Measurements from ENCODE around the gene CCDC196.
"Not testable (repeated sequence)": the region's sequence is repeated elsewhere in the genome, so short reads cannot be mapped to it uniquely, and the experiment has no call there.

CCDC196 gene

DNA sequence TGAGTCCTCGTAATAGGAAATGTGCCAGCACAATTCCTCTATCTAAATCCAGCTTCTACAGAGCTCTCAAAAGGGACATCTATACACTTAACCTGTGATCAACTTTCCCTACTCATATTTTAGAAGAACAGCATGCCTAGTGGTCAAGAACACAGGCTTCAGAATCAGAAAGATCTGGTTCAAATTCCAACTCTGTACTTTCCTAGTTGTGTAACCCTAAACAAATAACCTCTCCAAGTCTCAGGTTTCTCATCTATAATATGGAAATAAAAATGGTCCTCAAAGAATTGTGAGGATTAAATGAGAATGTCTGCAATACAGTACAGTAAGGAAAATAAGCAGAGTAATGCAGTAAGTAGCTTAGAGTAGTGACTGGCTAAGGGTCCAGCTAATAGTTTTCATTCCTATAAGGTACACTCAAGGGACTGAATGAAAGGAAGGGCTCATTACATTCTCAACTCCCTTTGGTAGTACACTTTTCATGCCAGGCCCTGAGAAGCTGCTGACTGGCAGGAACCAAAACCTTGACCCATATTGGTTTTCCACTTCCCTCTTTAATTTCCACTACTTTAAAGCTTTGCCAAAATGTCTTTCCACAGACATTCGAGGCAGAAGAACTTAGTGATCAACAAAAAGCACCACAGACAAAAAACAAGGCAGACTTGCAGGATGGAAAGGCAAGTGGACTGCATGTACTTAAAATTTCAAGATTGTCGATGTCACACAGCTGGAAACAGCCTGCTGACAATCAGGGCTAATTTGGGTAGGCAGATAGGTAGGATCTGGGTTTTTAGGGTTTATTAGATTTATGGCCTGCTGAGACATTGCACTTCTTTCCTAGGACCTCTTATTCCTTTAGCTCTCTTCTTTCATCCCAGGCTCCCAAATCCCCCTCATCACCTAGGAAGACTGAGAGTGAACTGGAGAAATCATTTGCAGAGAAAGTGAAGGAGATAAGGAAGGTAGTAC is 4.3 kb downstream of the CCDC196 start:
- no peak for DNase-seq
- in situ Hi-C loops (cut with HindIII; ENCODE audit: low pct_ligation_motif_present, low pct_unique_long_range_greater_than_20kb, low sequenced_read_pairs) = no loop called here

DNA sequence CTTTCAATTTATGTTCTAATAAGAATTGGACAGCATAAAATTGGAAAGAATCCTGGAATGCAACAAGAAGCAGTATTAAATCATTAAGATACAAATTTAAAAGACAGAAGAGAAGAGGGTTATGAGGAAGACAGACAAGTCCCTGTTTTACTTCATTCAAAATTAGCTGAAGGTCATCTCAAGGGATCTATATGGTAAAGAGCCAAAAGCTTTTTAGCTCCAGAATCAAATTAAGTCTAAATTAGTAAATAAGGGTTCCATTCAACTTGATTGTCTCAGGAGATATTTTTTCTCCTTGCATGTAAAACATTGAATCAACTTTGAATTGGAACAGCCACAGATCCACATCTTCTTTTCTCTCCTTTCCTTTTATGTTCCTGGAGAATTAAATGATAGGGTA is 7.6 kb downstream of the CCDC196 start:
- in situ Hi-C loops (cut with HindIII; ENCODE audit: low pct_ligation_motif_present, low pct_unique_long_range_greater_than_20kb, low sequenced_read_pairs) = no loop called here

GRCh38 chr14:66495218-66496098 is 9.3 kb downstream of the CCDC196 start:
- in situ Hi-C loops (cut with HindIII; ENCODE audit: low pct_ligation_motif_present, low pct_unique_long_range_greater_than_20kb, low sequenced_read_pairs) = no loop called here
- DNase-seq = peak; percentile 80

More for the DNA sequence above, 7.6 kb downstream of the CCDC196 start:
- no peak for DNase-seq

DNA sequence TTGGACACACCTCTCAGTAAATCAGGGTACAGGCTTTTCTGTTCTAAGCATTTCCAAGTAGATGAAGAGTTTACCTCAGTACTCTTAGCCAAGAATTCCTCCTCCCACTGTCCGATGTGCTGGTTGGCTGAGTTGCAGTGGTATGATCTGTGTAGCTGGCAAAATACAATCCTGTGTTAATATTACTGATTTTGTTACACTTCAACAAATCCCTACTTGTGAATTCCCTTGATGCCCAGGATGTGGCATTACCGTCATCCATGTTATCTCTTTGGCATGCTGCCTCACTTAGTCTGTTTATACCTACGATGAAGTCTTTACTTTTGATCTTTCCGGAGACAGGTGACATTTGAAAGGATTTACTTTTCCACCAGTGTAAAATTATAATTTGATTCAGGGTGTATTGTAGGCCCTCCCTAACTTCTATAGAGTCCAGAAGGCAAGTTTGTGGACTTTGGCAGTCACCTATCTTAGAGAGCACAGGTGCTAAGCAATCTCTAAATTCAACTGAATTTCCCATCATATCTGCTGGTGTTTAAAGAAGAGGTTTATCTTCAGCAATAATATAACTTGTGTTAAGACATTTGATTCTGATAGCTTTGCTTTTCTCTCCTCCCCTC is 10.1 kb downstream of the CCDC196 start:
- in situ Hi-C loops (cut with HindIII; ENCODE audit: low pct_ligation_motif_present, low pct_unique_long_range_greater_than_20kb, low sequenced_read_pairs) = no loop called here
- DNase-seq = peak; percentile 70

DNA sequence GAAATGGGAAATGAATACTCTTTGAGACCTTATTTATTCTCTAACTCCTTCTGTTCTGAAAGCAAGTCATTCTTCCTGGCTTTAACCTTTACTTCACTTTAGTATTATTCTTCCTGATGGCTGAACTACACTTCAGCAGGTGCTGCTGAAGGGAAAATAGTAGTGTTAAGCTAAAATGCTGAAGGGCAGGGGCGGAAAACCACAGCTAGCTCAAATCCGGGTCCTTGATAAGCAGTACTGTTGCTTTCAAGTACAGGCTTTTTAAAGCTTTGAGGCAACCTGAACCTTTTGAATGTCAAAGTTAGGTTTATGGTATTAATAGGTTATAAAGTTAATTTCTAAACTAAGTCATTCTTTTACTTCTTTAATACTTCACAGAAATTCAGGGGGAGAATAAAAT is 10.7 kb downstream of the CCDC196 start:
- peak; percentile 13 for DNase-seq
- in situ Hi-C loops (cut with HindIII; ENCODE audit: low pct_ligation_motif_present, low pct_unique_long_range_greater_than_20kb, low sequenced_read_pairs) = no loop called here

DNA sequence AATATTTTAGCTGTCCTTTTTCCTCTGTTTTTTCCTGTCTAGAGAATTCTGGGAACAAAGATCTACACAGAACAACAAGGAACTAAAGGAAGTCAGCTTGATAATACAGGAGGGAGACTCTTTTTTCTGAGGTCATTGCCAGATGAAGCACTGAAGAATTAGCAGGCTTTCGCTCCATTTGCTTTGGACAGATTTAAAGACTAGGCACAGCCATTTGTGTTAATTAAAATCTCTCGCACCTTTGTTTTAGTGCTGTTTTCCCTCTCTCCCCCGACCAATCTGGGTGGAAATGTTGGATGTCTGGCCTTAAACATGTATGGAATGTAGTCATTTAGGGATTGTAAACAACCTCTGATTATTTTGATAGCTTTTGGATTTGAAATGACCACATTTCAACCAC is 12.1 kb downstream of the CCDC196 start:
- in situ Hi-C loops (cut with HindIII; ENCODE audit: low pct_ligation_motif_present, low pct_unique_long_range_greater_than_20kb, low sequenced_read_pairs) = no loop called here
- no peak for DNase-seq

DNA sequence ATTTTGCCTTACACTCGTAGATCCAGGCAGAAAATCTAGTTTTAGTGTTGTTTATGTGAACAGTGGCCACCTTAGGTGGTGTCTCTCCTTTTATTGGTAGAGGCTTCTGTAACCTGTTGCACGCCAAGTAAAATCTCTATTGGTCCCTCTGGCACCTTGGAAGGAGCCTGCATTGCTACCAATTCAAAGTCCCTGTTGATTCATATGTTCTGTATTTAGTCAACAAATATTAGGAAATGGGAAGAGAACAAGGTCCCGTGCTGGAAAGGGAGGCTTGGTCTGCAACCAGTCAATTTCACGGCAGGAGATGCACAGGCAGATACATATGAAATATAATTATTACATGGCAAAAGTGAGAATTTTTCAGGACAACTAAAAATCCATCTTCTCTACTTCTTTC is 15.4 kb downstream of the CCDC196 start:
- in situ Hi-C loops (cut with HindIII; ENCODE audit: low pct_ligation_motif_present, low pct_unique_long_range_greater_than_20kb, low sequenced_read_pairs) = no loop called here
- no peak for DNase-seq

DNA sequence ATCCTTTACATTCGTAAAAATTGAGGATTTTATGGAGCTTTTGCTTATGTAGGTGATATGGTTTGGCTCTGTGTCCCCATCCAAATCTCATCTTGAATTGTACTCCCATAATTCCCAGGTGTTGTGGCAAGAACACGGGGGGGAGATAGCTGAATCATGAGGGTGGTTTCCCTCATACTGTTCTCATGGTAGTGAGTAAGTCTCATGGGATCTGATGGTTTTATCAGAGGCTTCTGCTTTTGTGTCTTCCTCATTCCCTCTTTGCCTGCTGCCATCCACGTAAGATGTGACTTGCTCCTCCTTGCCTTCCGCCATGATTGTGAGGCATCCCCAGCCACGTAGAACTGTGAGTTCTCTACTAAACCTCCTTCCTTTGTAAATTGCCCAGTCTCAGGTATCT is 16.7 kb downstream of the CCDC196 start:
- DNase-seq; in situ Hi-C loops (cut with HindIII; ENCODE audit: low pct_ligation_motif_present, low pct_unique_long_range_greater_than_20kb, low sequenced_read_pairs): not testable (repeated sequence)

DNA sequence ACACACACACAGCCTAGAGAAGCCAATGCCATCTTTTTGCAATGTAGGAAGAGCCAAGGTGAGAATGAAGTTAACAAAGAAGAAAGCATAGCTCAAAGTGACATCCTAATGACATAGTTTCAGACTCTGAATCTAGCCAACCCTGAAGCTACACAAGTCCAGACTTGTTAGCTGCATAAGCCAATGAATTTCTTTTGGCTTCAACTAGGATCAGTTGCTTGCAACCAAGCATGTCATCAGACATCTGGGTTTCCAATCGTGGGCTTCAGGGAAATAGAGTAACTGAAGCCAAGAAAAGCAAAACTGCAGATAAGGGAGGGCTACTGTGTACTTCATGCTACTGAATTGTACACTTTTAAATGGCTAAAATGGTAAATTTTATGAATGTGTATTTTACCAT is 17.4 kb downstream of the CCDC196 start:
- peak; percentile 16 for DNase-seq

GRCh38 chr14:66507181-66507721 is 21.1 kb downstream of the CCDC196 start:
- DNase-seq = no peak

More for the DNA sequence above, 17.4 kb downstream of the CCDC196 start:
- in situ Hi-C loops (cut with HindIII; ENCODE audit: low pct_ligation_motif_present, low pct_unique_long_range_greater_than_20kb, low sequenced_read_pairs) = no loop called here

GRCh38 chr14:66507722-66508546 is 21.8 kb downstream of the CCDC196 start, which contains the start of gene GPHN:
GPHN (plus strand) TSS chr14:66508147.
- DNase-seq = peak; percentile 97
- in situ Hi-C loops (cut with HindIII; ENCODE audit: low pct_ligation_motif_present, low pct_unique_long_range_greater_than_20kb, low sequenced_read_pairs) = no loop called here

More at GRCh38 chr14:66507181-66507721, 21.1 kb downstream of the CCDC196 start:
- in situ Hi-C loops (cut with HindIII; ENCODE audit: low pct_ligation_motif_present, low pct_unique_long_range_greater_than_20kb, low sequenced_read_pairs) = no loop called here

GRCh38 chr14:66508547-66508845 is 22.3 kb downstream of the CCDC196 start:
- in situ Hi-C loops (cut with HindIII; ENCODE audit: low pct_ligation_motif_present, low pct_unique_long_range_greater_than_20kb, low sequenced_read_pairs) = no loop called here

DNA sequence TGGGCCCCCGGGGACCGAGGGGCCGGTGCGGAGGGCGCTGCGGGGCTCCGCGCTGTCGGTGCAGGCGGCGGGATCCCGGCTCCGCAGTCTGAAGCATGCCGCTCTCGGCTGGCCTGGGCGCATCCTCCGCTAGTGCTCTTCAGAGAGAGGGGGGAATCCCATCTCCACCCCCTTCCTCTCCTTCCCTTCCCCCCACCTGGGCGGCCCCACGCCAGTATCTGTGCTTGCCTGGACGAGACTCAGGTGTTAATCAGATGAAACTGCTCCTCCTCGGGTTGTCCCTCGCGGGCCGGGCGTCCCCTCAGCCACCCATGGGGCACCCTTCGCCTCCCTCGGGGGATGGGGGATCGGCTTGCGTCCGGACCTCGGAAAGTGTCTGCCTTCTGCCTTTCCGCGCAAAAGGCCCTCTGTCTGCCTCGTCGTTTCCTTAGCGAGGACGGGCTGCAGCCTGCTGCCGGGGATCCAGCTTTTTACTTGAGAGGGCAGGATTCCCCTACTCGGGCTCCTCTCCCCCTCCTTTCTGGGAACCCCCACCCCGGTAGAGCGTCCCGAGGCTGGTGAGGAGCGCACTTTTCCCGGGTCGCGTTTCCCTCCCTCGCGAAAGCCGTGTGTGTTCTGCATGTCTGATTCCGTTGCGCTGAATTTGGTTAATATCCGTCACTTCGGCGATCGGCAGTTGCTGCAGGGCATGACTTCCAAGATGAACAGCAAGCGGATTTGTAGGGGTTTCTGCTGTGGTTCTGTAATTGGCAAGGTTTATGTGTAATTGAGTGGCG is 22.9 kb downstream of the CCDC196 start:
- in situ Hi-C loops (cut with HindIII; ENCODE audit: low pct_ligation_motif_present, low pct_unique_long_range_greater_than_20kb, low sequenced_read_pairs) = no loop called here
- DNase-seq = peak; percentile 35

More at GRCh38 chr14:66508547-66508845, 22.3 kb downstream of the CCDC196 start:
- DNase-seq = no peak

- DNase-seq = peak; percentile 17
- in situ Hi-C loops (cut with HindIII; ENCODE audit: low pct_ligation_motif_present, low pct_unique_long_range_greater_than_20kb, low sequenced_read_pairs) = no loop called here
Observed at GRCh38 chr14:66509874-66510273, 23.7 kb downstream of the CCDC196 start.

- in situ Hi-C loops (cut with HindIII; ENCODE audit: low pct_ligation_motif_present, low pct_unique_long_range_greater_than_20kb, low sequenced_read_pairs) = no loop called here
- DNase-seq = no peak
Observed at GRCh38 chr14:66511849-66512248, 25.7 kb downstream of the CCDC196 start.

DNA sequence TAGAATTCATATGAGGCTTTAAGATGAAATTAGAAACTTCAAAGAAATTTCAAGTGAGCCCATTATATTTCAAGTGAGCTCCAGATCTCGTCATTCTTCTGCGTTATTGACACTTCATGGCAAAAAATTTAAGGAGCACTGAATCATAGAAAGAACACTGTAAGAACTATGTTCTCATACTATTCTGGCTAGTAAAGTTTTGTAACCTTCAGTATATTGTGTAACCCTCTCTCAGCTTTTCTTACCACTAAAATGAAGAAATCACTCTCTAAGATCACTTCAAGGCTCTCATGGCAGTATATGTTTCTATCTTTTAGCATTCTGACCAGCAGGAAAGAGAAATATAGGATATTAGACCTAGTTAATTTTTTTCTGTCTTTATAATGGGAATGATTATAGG is 28.0 kb downstream of the CCDC196 start:
- in situ Hi-C loops (cut with HindIII; ENCODE audit: low pct_ligation_motif_present, low pct_unique_long_range_greater_than_20kb, low sequenced_read_pairs) = no loop called here
- DNase-seq = no peak

DNA sequence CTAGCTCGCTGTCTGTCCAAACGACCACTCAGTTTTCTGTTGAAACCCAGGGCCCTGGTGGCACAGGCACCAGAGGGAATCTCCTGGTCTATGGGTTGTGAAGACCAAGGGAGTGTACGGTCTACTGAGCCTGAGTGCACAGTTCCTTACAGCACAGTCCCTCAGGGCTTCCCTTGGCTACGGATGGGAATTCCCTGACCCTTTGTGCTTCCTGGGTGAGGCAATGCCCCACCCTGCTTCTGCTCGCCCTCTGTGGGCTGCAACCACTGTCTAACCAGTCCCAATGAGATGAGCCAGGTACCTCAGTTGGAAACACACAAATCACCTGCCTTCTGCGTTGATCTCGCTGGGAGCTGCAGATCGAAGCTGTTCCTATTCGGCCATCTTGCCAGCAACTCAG is 44.4 kb downstream of the CCDC196 start:
- in situ Hi-C loops (cut with HindIII; ENCODE audit: low pct_ligation_motif_present, low pct_unique_long_range_greater_than_20kb, low sequenced_read_pairs) = no loop called here
- no peak for DNase-seq
